NT2/D1 (cell line): ENCODE data around the gene AKR1A1.
A peak's percentile ranks its signal among the peaks of the same experiment; 100 is the strongest.

ENCODE experiments used
- DNase-seq: peaks from one replicate; pipeline ENCODE4 v3.0.0-alpha.2; 2011; ENCODE audit warnings: low read depth, low spot score
- H3K27me3 ChIP-seq: 2 replicates; pipeline ENCODE4 v1.6.0; 2011; ENCODE audit warnings: mild to moderate bottlenecking; ENCODE audit not compliant: insufficient read length, insufficient read depth
- H3K36me3 ChIP-seq: 2 replicates; pipeline ENCODE4 v1.6.1; 2011; ENCODE audit warnings: mild to moderate bottlenecking, low read length, mixed read lengths; ENCODE audit not compliant: insufficient read depth, insufficient read length
- H3K4me1 ChIP-seq: 2 replicates; pipeline ENCODE4 v1.5.1; 2011; ENCODE audit not compliant: insufficient read depth, insufficient read length
- H3K4me3 ChIP-seq: 2 replicates; pipeline ENCODE4 v1.5.1; 2011; ENCODE audit warnings: low read depth; ENCODE audit not compliant: insufficient read length
- H3K9ac ChIP-seq: 2 replicates; pipeline ENCODE4 v1.6.0; 2011; ENCODE audit warnings: low read depth; ENCODE audit not compliant: insufficient read length
- H3K9me3 ChIP-seq: 2 replicates; pipeline ENCODE4 v1.5.1; 2011; ENCODE audit warnings: mild to moderate bottlenecking, low read length; ENCODE audit not compliant: insufficient read depth
- SUZ12 ChIP-seq: IDR thresholded peaks from 2 replicates; pipeline ENCODE4 v1.6.1; 2011; ENCODE audit not compliant: insufficient read length, insufficient read depth; ENCODE audit errors: extremely low read depth
- YY1 ChIP-seq: IDR thresholded peaks from 2 replicates; pipeline ENCODE4 v1.6.1; 2011; ENCODE audit not compliant: insufficient read length, insufficient read depth
- ZNF274 ChIP-seq: IDR thresholded peaks from 2 replicates; pipeline ENCODE4 v1.6.1; 2011; ENCODE audit warnings: mild to moderate bottlenecking, low read depth, low read length

AKR1A1 gene

GRCh38 chr1:45544530-45544929 lies 6.1 kb upstream of the AKR1A1 start:
- TF ChIP-seq ZNF274 (no peak), SUZ12 (no peak), YY1 (no peak)
- no peak overlapping the region for H3K9ac ChIP-seq
- H3K4me1 ChIP-seq = peaks cover 2% of the 10 kb centered on the region

DNA sequence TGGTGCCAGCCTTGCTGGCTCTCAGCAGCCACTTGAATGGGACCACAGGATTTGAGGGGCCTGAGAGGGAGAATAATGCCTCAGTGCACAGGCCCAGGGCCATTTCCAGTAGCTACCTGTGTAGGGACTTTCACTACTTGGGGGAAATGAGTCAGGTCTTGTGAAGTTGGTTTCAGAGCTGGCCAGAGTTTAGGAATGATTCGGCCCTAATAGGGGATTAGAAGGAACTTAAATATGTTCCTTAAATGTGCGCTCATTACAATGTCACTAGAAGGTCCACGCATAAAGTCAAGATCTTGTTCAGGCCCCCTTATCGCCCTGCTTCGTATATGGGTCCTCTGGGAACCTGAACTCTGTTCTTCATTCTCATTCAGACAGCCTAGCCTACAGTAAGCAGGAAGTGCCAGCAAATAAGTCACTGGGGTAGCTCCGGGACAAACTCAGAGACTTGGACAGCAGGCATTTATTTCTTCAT lies 5.6 kb upstream of the AKR1A1 start:
- H3K9ac ChIP-seq = no peak overlapping the region

More at GRCh38 chr1:45544530-45544929, 6.1 kb upstream of the AKR1A1 start:
- no peak overlapping the region for H3K4me3 ChIP-seq
- H3K36me3 ChIP-seq = no peaks in the 10 kb centered on the region
- no peaks in the 10 kb centered on the region for H3K27me3 ChIP-seq
- no peaks in the 10 kb centered on the region for H3K9me3 ChIP-seq
- no peak for DNase-seq

GRCh38 chr1:45545553-45546310 lies 4.9 kb upstream of the AKR1A1 start:
- DNase-seq = no peak
- no peak for TF ChIP-seq ZNF274
- no peak for TF ChIP-seq YY1
- TF ChIP-seq SUZ12 = no peak
- no peaks in the 10 kb centered on the region for H3K36me3 ChIP-seq
- no peaks in the 10 kb centered on the region for H3K27me3 ChIP-seq
- H3K4me1 ChIP-seq = peaks cover 2% of the 10 kb centered on the region
- no peak overlapping the region for H3K4me3 ChIP-seq
- H3K9ac ChIP-seq = no peak overlapping the region
- no peaks in the 10 kb centered on the region for H3K9me3 ChIP-seq

More for the DNA sequence above, 5.6 kb upstream of the AKR1A1 start:
- Histone ChIP-seq H3K4me1 (peaks cover 2% of the 10 kb centered on the region), H3K4me3 (no peak overlapping the region), H3K27me3 (no peaks in the 10 kb centered on the region), H3K36me3 (no peaks in the 10 kb centered on the region), H3K9me3 (no peaks in the 10 kb centered on the region)
- no peak for DNase-seq
- TF ChIP-seq ZNF274 = no peak
- TF ChIP-seq SUZ12 = no peak
- no peak for TF ChIP-seq YY1

- TF ChIP-seq ZNF274 (no peak), SUZ12 (no peak), YY1 (no peak)
- Histone ChIP-seq H3K4me3 (peak overlapping the region; percentile 86), H3K9ac (peak overlapping the region; percentile 95), H3K36me3 (peaks cover 48% of the 10 kb centered on the region), H3K27me3 (no peaks in the 10 kb centered on the region), H3K9me3 (no peaks in the 10 kb centered on the region), H3K4me1 (peaks cover 4% of the 10 kb centered on the region)
- DNase-seq = no peak
Measured at GRCh38 chr1:45551684-45552083, 1.1 kb downstream of the AKR1A1 start.

DNA sequence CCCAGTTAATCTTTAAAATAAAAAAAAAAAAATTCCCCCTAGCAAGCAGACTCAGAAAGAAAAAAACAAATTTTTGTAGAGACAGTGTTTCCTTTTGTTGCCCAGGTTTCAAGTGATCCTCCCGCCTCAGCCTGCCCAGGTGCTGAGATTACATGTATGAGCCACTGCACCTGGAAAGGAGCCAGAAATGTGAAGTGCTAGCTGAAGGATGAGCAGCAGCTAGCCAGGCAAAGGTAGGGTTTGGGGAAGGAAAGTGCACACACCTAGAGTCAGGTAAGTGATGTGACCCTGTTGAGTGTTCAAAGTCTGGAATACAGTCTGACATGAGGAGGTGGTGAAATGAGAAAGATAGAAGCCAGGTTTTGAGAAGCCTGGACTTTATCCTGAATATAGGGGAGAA lies 1.7 kb downstream of the AKR1A1 start:
- no peak for DNase-seq
- Histone ChIP-seq H3K4me3 (no peak overlapping the region), H3K9me3 (no peaks in the 10 kb centered on the region), H3K36me3 (peaks cover 51% of the 10 kb centered on the region), H3K9ac (no peak overlapping the region), H3K27me3 (no peaks in the 10 kb centered on the region), H3K4me1 (peaks cover 5% of the 10 kb centered on the region)
- TF ChIP-seq ZNF274 (no peak), YY1 (no peak), SUZ12 (no peak)

DNA sequence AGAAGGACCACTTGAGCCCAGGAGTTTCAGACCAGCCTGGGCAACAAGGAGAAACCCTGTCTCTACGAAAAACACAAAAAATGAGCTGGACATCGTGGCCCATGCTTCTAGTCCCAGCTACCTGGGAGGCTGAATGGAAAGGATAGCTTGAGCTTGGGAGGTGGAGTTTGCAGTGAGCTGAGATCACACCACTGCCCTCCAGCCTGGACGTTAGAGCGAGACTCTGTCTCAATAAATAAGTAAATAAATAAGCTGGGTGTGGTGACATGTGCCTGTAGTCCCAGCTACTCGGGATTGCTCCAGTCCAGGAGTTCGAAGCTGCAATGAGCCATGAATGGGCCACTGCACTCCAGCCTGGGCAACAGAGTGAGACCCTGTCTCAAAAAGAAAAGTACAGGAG lies 3.6 kb downstream of the AKR1A1 start:
- Histone ChIP-seq H3K36me3 (peaks cover 62% of the 10 kb centered on the region), H3K9ac (no peak overlapping the region), H3K9me3 (no peaks in the 10 kb centered on the region), H3K27me3 (no peaks in the 10 kb centered on the region), H3K4me3 (no peak overlapping the region), H3K4me1 (peaks cover 7% of the 10 kb centered on the region)
- no peak for DNase-seq
- no peak for TF ChIP-seq ZNF274
- no peak for TF ChIP-seq YY1
- no peak for TF ChIP-seq SUZ12

DNA sequence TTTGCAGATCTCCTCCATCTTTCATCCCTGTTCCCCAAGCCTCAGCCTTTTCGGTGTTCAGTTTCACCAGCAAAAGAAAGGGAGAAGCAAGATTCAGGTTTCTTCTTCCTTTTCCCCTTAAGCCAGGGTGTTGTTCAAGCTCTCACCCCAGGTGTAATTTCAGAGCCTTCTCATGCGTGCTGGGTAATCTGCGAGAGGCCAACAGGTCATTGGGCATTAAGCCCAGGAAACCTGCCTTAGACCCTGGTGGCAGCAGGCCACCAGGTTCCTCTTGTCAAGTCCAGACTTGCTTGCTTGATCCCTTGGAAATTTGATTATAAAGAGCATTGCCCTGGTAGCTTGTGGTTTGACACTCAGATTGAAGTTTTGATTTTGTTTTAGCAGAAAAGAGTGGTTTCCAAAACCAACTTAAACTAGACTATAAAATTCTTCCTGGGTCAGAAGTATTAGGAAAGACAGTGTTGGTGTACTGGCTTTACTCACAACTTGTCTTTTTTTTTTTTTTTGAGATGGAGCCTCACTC lies 6.9 kb downstream of the AKR1A1 start:
- Histone ChIP-seq H3K4me3 (no peak overlapping the region), H3K4me1 (peaks cover 4% of the 10 kb centered on the region), H3K27me3 (no peaks in the 10 kb centered on the region), H3K9me3 (no peaks in the 10 kb centered on the region), H3K36me3 (peaks cover 79% of the 10 kb centered on the region), H3K9ac (no peak overlapping the region)
- DNase-seq = no peak
- TF ChIP-seq YY1 (no peak), SUZ12 (no peak), ZNF274 (no peak)
